ENCODE data around the gene SLC8A3. TPM values are rescaled to one million over a fixed set of nuclear protein-coding genes. Genes with fewer than 3 reads are reported as not detected.

The SLC8A3 gene
- polyA plus RNA-seq, 1 donor = 0.42 TPM

GRCh38 chr14:70148911-70149595 is 39.7 kb downstream of the SLC8A3 start:
- no peaks in the 10 kb centered on the region for H3K9me3 ChIP-seq (ENCODE audit: control insufficient read depth, low read depth, low read length)
- H3K4me1 ChIP-seq (ENCODE audit: control insufficient read depth, insufficient read depth, low read length) = no peaks in the 10 kb centered on the region
- no peaks in the 10 kb centered on the region for H3K36me3 ChIP-seq (ENCODE audit: control insufficient read depth, insufficient read depth, low read length)
- no peak for DNase-seq
- H3K27me3 ChIP-seq (ENCODE audit: control insufficient read depth, insufficient read depth, low read length) = peaks cover 11% of the 10 kb centered on the region
- WGBS (ENCODE audit: insufficient coverage, low lambda C conversion rate) = no CpG with 5 or more reads among the region's 3 CpGs
- H3K27ac ChIP-seq (ENCODE audit: low read length) = no peak overlapping the region
- no peak overlapping the region for H3K4me3 ChIP-seq (ENCODE audit: low read length)

DNA sequence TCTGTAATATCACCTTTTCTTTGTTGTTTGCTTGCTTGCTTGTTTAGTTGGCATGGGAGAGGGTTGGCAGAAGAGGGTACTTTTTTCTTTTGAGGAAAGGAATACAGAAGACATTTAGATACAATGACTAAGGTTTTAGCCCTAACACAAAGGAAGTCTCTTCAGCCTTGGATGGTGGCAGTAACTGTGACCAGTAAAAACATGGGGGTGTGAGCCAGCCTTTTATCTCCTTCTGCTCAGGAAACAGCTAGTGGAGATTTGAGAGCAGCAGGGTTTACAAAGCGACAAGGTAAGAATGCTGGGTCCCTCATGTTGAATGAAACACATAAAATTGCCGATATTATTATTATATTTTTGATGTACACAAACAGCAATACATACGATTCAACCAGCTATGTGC is 40.4 kb downstream of the SLC8A3 start:
- DNase-seq = no peak
- Histone ChIP-seq H3K4me3 (ENCODE audit: low read length) (no peak overlapping the region), H3K9me3 (ENCODE audit: control insufficient read depth, low read depth, low read length) (no peaks in the 10 kb centered on the region), H3K27ac (ENCODE audit: low read length) (no peak overlapping the region), H3K4me1 (ENCODE audit: control insufficient read depth, insufficient read depth, low read length) (no peaks in the 10 kb centered on the region), H3K27me3 (ENCODE audit: control insufficient read depth, insufficient read depth, low read length) (peaks cover 11% of the 10 kb centered on the region), H3K36me3 (ENCODE audit: control insufficient read depth, insufficient read depth, low read length) (no peaks in the 10 kb centered on the region)
- WGBS (ENCODE audit: insufficient coverage, low lambda C conversion rate) = no CpG with 5 or more reads among the region's 3 CpGs

DNA sequence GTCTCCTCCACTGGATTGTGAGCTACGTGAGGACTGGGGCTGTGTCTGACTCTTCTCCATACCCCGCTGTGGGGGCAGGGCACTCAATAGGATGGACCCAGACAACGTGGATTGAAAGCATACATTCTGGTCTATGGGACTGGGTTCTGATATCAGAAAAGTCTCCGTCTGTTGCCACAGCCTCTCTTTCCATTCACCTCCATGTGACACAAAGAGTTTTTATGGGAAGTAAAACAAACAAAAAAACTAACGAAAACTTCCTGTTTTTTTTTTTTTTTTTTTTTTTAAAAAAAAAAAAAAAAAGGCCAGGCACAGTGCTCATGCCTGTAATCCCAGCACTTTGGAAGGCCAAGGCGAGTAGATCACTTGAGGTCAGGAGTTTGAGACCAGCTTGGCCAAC is 44.7 kb downstream of the SLC8A3 start:
- WGBS (ENCODE audit: insufficient coverage, low lambda C conversion rate) = no CpG with 5 or more reads among the region's 6 CpGs
- no peaks in the 10 kb centered on the region for H3K9me3 ChIP-seq (ENCODE audit: control insufficient read depth, low read depth, low read length)
- H3K27ac ChIP-seq (ENCODE audit: low read length) = no peak overlapping the region
- H3K4me3 ChIP-seq (ENCODE audit: low read length) = no peak overlapping the region
- H3K4me1 ChIP-seq (ENCODE audit: control insufficient read depth, insufficient read depth, low read length) = no peaks in the 10 kb centered on the region
- peaks cover 9% of the 10 kb centered on the region for H3K27me3 ChIP-seq (ENCODE audit: control insufficient read depth, insufficient read depth, low read length)
- no peaks in the 10 kb centered on the region for H3K36me3 ChIP-seq (ENCODE audit: control insufficient read depth, insufficient read depth, low read length)
- DNase-seq = no peak

- Histone ChIP-seq H3K27me3 (ENCODE audit: control insufficient read depth, insufficient read depth, low read length) (peaks cover 13% of the 10 kb centered on the region), H3K4me3 (ENCODE audit: low read length) (no peak overlapping the region), H3K9me3 (ENCODE audit: control insufficient read depth, low read depth, low read length) (no peaks in the 10 kb centered on the region), H3K36me3 (ENCODE audit: control insufficient read depth, insufficient read depth, low read length) (no peaks in the 10 kb centered on the region), H3K4me1 (ENCODE audit: control insufficient read depth, insufficient read depth, low read length) (no peaks in the 10 kb centered on the region), H3K27ac (ENCODE audit: low read length) (no peak overlapping the region)
- no peak for DNase-seq
- no CpG with 5 or more reads among the region's 5 CpGs for WGBS (ENCODE audit: insufficient coverage, low lambda C conversion rate)
Observed at GRCh38 chr14:70143306-70143705, 45.4 kb downstream of the SLC8A3 start.

DNA sequence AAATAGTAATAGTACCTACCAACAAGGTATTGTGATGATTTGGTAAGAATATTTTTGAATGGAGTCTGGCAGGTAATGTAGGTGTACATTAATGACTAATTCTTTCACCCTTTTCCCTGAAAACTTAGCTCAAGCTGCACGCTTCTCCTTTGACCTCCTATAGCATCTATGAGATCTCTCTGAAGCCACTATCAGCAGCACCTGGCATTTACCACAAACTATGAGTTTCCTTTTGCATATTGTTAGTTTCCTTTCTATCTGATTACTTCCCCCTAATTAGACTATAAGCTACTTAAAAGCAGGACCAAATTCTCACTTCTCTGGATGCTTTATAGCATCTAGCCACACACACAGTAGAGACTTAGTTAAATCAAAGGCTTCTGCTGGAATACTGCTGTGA is 48.1 kb downstream of the SLC8A3 start:
- no peaks in the 10 kb centered on the region for H3K36me3 ChIP-seq (ENCODE audit: control insufficient read depth, insufficient read depth, low read length)
- H3K9me3 ChIP-seq (ENCODE audit: control insufficient read depth, low read depth, low read length) = no peaks in the 10 kb centered on the region
- WGBS (ENCODE audit: insufficient coverage, low lambda C conversion rate) = 75% methylated on average over 1 of the region's 1 CpG
- H3K4me3 ChIP-seq (ENCODE audit: low read length) = no peak overlapping the region
- no peak for DNase-seq
- peaks cover 15% of the 10 kb centered on the region for H3K27me3 ChIP-seq (ENCODE audit: control insufficient read depth, insufficient read depth, low read length)
- no peaks in the 10 kb centered on the region for H3K4me1 ChIP-seq (ENCODE audit: control insufficient read depth, insufficient read depth, low read length)
- no peak overlapping the region for H3K27ac ChIP-seq (ENCODE audit: low read length)

- Histone ChIP-seq H3K4me3 (ENCODE audit: low read length) (no peak overlapping the region), H3K27me3 (ENCODE audit: control insufficient read depth, insufficient read depth, low read length) (peaks cover 15% of the 10 kb centered on the region), H3K9me3 (ENCODE audit: control insufficient read depth, low read depth, low read length) (no peaks in the 10 kb centered on the region), H3K27ac (ENCODE audit: low read length) (no peak overlapping the region), H3K4me1 (ENCODE audit: control insufficient read depth, insufficient read depth, low read length) (no peaks in the 10 kb centered on the region), H3K36me3 (ENCODE audit: control insufficient read depth, insufficient read depth, low read length) (no peaks in the 10 kb centered on the region)
- no peak for DNase-seq
- no CpG with 5 or more reads among the region's 5 CpGs for WGBS (ENCODE audit: insufficient coverage, low lambda C conversion rate)
Observed at GRCh38 chr14:70139384-70139783, 49.4 kb downstream of the SLC8A3 start.

GRCh38 chr14:70137788-70138187 is 51.0 kb downstream of the SLC8A3 start:
- no CpG with 5 or more reads among the region's 3 CpGs for WGBS (ENCODE audit: insufficient coverage, low lambda C conversion rate)
- Histone ChIP-seq H3K4me3 (ENCODE audit: low read length) (no peak overlapping the region), H3K27ac (ENCODE audit: low read length) (no peak overlapping the region), H3K9me3 (ENCODE audit: control insufficient read depth, low read depth, low read length) (no peaks in the 10 kb centered on the region), H3K36me3 (ENCODE audit: control insufficient read depth, insufficient read depth, low read length) (no peaks in the 10 kb centered on the region), H3K27me3 (ENCODE audit: control insufficient read depth, insufficient read depth, low read length) (peaks cover 19% of the 10 kb centered on the region), H3K4me1 (ENCODE audit: control insufficient read depth, insufficient read depth, low read length) (no peaks in the 10 kb centered on the region)
- DNase-seq = no peak

- Histone ChIP-seq H3K27me3 (ENCODE audit: control insufficient read depth, insufficient read depth, low read length) (peaks cover 24% of the 10 kb centered on the region), H3K4me3 (ENCODE audit: low read length) (no peak overlapping the region), H3K4me1 (ENCODE audit: control insufficient read depth, insufficient read depth, low read length) (no peaks in the 10 kb centered on the region), H3K36me3 (ENCODE audit: control insufficient read depth, insufficient read depth, low read length) (no peaks in the 10 kb centered on the region), H3K9me3 (ENCODE audit: control insufficient read depth, low read depth, low read length) (no peaks in the 10 kb centered on the region), H3K27ac (ENCODE audit: low read length) (no peak overlapping the region)
- DNase-seq = no peak
- no CpG with 5 or more reads among the region's 2 CpGs for WGBS (ENCODE audit: insufficient coverage, low lambda C conversion rate)
Observed at GRCh38 chr14:70133461-70133860, 55.3 kb downstream of the SLC8A3 start.

- Histone ChIP-seq H3K27ac (ENCODE audit: low read length) (no peak overlapping the region), H3K9me3 (ENCODE audit: control insufficient read depth, low read depth, low read length) (no peaks in the 10 kb centered on the region), H3K4me1 (ENCODE audit: control insufficient read depth, insufficient read depth, low read length) (no peaks in the 10 kb centered on the region), H3K4me3 (ENCODE audit: low read length) (no peak overlapping the region), H3K36me3 (ENCODE audit: control insufficient read depth, insufficient read depth, low read length) (no peaks in the 10 kb centered on the region), H3K27me3 (ENCODE audit: control insufficient read depth, insufficient read depth, low read length) (peaks cover 16% of the 10 kb centered on the region)
- WGBS (ENCODE audit: insufficient coverage, low lambda C conversion rate) = no CpG with 5 or more reads among the region's 1 CpG
- no peak for DNase-seq
Observed at GRCh38 chr14:70130482-70130881, 58.3 kb downstream of the SLC8A3 start.

- Histone ChIP-seq H3K27me3 (ENCODE audit: control insufficient read depth, insufficient read depth, low read length) (peaks cover 8% of the 10 kb centered on the region), H3K36me3 (ENCODE audit: control insufficient read depth, insufficient read depth, low read length) (no peaks in the 10 kb centered on the region)
- 100% methylated on average over 1 of the region's 7 CpGs for WGBS (ENCODE audit: insufficient coverage, low lambda C conversion rate)
Observed at GRCh38 chr14:70127186-70127585, 61.6 kb downstream of the SLC8A3 start.

DNA sequence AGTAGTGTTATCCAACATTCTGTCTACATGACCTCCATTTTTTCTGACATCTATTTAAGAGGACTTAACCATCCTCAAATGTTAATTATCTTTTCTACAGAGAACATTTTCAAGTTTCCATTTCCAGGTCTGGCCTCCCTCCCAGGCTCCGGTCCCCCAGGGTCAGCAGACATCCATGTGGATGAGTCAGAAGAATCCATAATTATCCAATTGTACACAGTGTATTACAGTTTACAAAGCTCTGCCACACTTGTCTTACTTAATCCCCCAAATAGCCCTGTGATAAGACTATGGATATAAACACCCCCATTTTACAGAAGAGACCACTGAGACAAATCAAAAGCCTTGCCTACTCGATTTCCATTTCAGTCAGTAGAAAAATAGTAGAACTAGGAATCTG is 65.0 kb downstream of the SLC8A3 start:
- H3K4me3 ChIP-seq (ENCODE audit: low read length) = no peak overlapping the region
- H3K4me1 ChIP-seq (ENCODE audit: control insufficient read depth, insufficient read depth, low read length) = no peaks in the 10 kb centered on the region
- no CpG with 5 or more reads among the region's 2 CpGs for WGBS (ENCODE audit: insufficient coverage, low lambda C conversion rate)
- no peaks in the 10 kb centered on the region for H3K36me3 ChIP-seq (ENCODE audit: control insufficient read depth, insufficient read depth, low read length)
- DNase-seq = no peak
- no peaks in the 10 kb centered on the region for H3K27me3 ChIP-seq (ENCODE audit: control insufficient read depth, insufficient read depth, low read length)
- no peaks in the 10 kb centered on the region for H3K9me3 ChIP-seq (ENCODE audit: control insufficient read depth, low read depth, low read length)
- no peak overlapping the region for H3K27ac ChIP-seq (ENCODE audit: low read length)

More at GRCh38 chr14:70127186-70127585, 61.6 kb downstream of the SLC8A3 start:
- no peaks in the 10 kb centered on the region for H3K4me1 ChIP-seq (ENCODE audit: control insufficient read depth, insufficient read depth, low read length)
- no peaks in the 10 kb centered on the region for H3K9me3 ChIP-seq (ENCODE audit: control insufficient read depth, low read depth, low read length)
- no peak for DNase-seq
- H3K4me3 ChIP-seq (ENCODE audit: low read length) = no peak overlapping the region
- no peak overlapping the region for H3K27ac ChIP-seq (ENCODE audit: low read length)

All from large intestine (tissue), 3 donors.